Testis (tissue), 2 donors: ENCODE data around the gene MICA.

ENCODE experiments used
- POLR2A ChIP-seq: fragments of 450-650 bp; IDR thresholded peaks from one replicate; pipeline ENCODE4 v1.6.1; 2017; ENCODE audit warnings: antibody characterized with exemption, mild to moderate bottlenecking, moderate library complexity
- TF ChIP-seq, protein P1 (sequence below), 3 experiments: fragments of 450-650 bp in 2 of 3; fragments of 200-600 bp in 1 of 3; sonication (generic) in 1 of 3; IDR thresholded peaks; one replicate each; pipeline ENCODE4 v1.5.1; 2016 to 2019; ENCODE audit warnings: antibody characterized with exemption in 3 of 3, mild to moderate bottlenecking in 2 of 3, moderate library complexity in 1 of 3

DNA sequence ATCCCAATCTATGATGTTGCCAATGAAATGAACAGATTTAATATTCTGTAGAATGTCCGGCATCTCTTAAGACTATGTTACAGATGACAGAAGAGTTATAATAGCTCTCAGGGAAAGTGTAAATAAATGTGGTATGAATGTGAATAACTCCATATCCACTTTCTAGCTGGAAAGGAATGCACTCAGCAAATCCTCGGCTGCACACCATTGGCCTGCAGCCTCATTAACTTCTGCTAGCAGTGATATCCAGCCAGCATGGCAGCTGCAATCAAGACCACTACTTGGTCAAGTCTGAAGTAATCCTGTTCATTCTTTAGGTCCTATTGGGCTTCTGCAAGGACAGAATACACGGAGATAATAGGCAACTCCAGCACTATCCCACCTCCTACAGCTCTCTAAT is 17.3 kb upstream of the MICA start:
- TF ChIP-seq, protein P1, sequence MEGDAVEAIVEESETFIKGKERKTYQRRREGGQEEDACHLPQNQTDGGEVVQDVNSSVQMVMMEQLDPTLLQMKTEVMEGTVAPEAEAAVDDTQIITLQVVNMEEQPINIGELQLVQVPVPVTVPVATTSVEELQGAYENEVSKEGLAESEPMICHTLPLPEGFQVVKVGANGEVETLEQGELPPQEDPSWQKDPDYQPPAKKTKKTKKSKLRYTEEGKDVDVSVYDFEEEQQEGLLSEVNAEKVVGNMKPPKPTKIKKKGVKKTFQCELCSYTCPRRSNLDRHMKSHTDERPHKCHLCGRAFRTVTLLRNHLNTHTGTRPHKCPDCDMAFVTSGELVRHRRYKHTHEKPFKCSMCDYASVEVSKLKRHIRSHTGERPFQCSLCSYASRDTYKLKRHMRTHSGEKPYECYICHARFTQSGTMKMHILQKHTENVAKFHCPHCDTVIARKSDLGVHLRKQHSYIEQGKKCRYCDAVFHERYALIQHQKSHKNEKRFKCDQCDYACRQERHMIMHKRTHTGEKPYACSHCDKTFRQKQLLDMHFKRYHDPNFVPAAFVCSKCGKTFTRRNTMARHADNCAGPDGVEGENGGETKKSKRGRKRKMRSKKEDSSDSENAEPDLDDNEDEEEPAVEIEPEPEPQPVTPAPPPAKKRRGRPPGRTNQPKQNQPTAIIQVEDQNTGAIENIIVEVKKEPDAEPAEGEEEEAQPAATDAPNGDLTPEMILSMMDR (IDR thresholded peaks at IDR 0.05): no peak
- no peak for TF ChIP-seq POLR2A
